Ectodermal cell (in vitro differentiated cells): ENCODE measurements around the gene HIBCH.
"Not testable (repeated sequence)": the region's sequence is repeated elsewhere in the genome, so short reads cannot be mapped to it uniquely, and the experiment has no call there.

ENCODE experiments used
- H3K27ac ChIP-seq: 2 replicates; pipeline ENCODE4 v1.7.0; 2013; ENCODE audit warnings: mild to moderate bottlenecking, low read depth, low read length; ENCODE audit not compliant: insufficient read depth, poor library complexity, severe bottlenecking
- H3K27me3 ChIP-seq: 2 replicates; pipeline ENCODE4 v1.7.0; 2013; ENCODE audit warnings: mild to moderate bottlenecking, low read length; ENCODE audit not compliant: insufficient read depth, control insufficient read depth, poor library complexity, severe bottlenecking
- H3K36me3 ChIP-seq: one replicate; pipeline ENCODE4 v1.7.0; 2013; ENCODE audit warnings: low read length; ENCODE audit not compliant: control insufficient read depth, insufficient read depth
- H3K4me1 ChIP-seq: one replicate; pipeline ENCODE4 v1.7.0; 2013; ENCODE audit warnings: low read length; ENCODE audit not compliant: control insufficient read depth, insufficient read depth
- H3K4me3 ChIP-seq: 2 replicates; pipeline ENCODE4 v1.7.0; 2013; ENCODE audit warnings: low read depth, low read length, control low read depth; ENCODE audit not compliant: insufficient read depth
- H3K9me3 ChIP-seq: 2 replicates; pipeline ENCODE4 v1.7.0; 2013; ENCODE audit warnings: mild to moderate bottlenecking, low read length, moderate library complexity; ENCODE audit not compliant: control insufficient read depth
- WGBS, 2 experiments: methylation state at CpG; one replicate each; pipeline ENCODE4 v1.1.7; 2013; ENCODE audit warnings: missing lambda C conversion rate in 2 of 2; 5-methylcytosine and 5-hydroxymethylcytosine counted together

The HIBCH gene

GRCh38 chr2:190165491-190165890 is 154.1 kb downstream of the HIBCH start:
- H3K4me1 ChIP-seq: no peaks in the 10 kb centered on the region
- WGBS, 2 experiments: 92% methylated on average over 1 of the region's 1 CpG; no CpG with 5 or more reads in 1 of the 2 experiments
- no peaks in the 10 kb centered on the region for H3K9me3 ChIP-seq
- no peak overlapping the region for H3K4me3 ChIP-seq
- H3K27me3 ChIP-seq: no peaks in the 10 kb centered on the region
- H3K27ac ChIP-seq: no peak overlapping the region
- H3K36me3 ChIP-seq: no peaks in the 10 kb centered on the region

GRCh38 chr2:190162851-190163250 is 156.8 kb downstream of the HIBCH start:
- Histone ChIP-seq H3K4me1 (peaks cover 4% of the 10 kb centered on the region), H3K27ac (no peak overlapping the region), H3K27me3 (no peaks in the 10 kb centered on the region), H3K9me3 (no peaks in the 10 kb centered on the region), H3K4me3 (no peak overlapping the region), H3K36me3 (no peaks in the 10 kb centered on the region)
- 89 to 95% methylated on average over 9 to 11 of the region's 11 CpGs for WGBS, 2 experiments

GRCh38 chr2:190159453-190159852 is 160.2 kb downstream of the HIBCH start:
- peaks cover 4% of the 10 kb centered on the region for H3K4me1 ChIP-seq
- no peaks in the 10 kb centered on the region for H3K27me3 ChIP-seq
- 89 to 92% methylated on average over 3 of the region's 3 CpGs for WGBS, 2 experiments
- no peaks in the 10 kb centered on the region for H3K36me3 ChIP-seq
- H3K4me3 ChIP-seq: no peak overlapping the region
- H3K9me3 ChIP-seq: no peaks in the 10 kb centered on the region
- H3K27ac ChIP-seq: no peak overlapping the region

- H3K9me3 ChIP-seq: no peaks in the 10 kb centered on the region
- no peaks in the 10 kb centered on the region for H3K36me3 ChIP-seq
- H3K27ac ChIP-seq: no peak overlapping the region
- H3K27me3 ChIP-seq: no peaks in the 10 kb centered on the region
- no peak overlapping the region for H3K4me3 ChIP-seq
- peaks cover 4% of the 10 kb centered on the region for H3K4me1 ChIP-seq
- whole genome bisulfite sequencing, 2 experiments: 78 to 86% methylated on average over 2 of the region's 3 CpGs
Observed at GRCh38 chr2:190158798-190159434, 160.7 kb downstream of the HIBCH start.

GRCh38 chr2:190157613-190158528 is 161.8 kb downstream of the HIBCH start:
- H3K36me3 ChIP-seq, H3K4me3 ChIP-seq, H3K27me3 ChIP-seq, H3K27ac ChIP-seq, H3K4me1 ChIP-seq, H3K9me3 ChIP-seq: not testable (repeated sequence)
- WGBS, 2 experiments: 90 to 92% methylated on average over 7 to 9 of the region's 10 CpGs

DNA sequence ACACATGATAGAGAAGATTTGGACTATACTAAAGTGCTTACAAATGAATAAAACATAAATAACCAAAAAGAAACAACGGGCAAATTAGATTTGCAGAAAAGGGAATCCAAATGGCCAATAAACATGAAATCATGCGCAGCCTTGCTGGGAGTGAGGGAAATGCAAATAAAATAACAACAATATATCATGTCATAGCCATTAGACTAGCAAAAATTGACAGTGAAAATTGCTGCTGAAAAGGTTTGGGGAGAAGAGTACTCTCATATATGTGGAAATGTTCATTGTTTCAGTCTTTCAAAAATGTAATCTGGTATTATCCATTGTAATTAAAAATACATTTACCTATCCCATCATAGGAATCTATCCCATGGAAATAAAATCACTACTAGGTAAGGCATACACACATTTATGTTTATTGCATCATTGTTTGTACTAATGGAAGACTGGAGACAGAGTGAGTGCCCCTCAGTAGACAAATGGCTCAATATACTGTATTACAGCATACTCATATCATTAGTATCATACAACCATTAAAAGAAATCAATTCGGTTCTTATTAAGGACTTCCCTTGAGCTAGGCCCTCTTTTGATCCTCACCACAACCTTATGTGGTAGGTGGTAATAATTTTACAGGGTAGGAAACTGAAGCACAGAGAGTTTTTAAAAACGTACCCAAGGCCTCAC is 163.0 kb downstream of the HIBCH start:
- H3K4me3 ChIP-seq: no peak overlapping the region
- H3K27ac ChIP-seq: no peak overlapping the region
- H3K27me3 ChIP-seq: no peaks in the 10 kb centered on the region
- peaks cover 4% of the 10 kb centered on the region for H3K4me1 ChIP-seq
- whole genome bisulfite sequencing, 2 experiments: 80 to 89% methylated on average over 1 to 3 of the region's 4 CpGs
- H3K36me3 ChIP-seq: no peaks in the 10 kb centered on the region
- H3K9me3 ChIP-seq: no peaks in the 10 kb centered on the region
